SK-N-SH (cell line): ENCODE data around the gene CFAP65. TPM values are rescaled to one million over a fixed set of nuclear protein-coding genes. Genes with fewer than 3 reads are reported as not detected.

Source experiments
- CTCF ChIA-PET: fragments of 300-600, 350-600 bp; formaldehyde crosslinking; extraction: SDS; loops from one replicate; lab custom pipeline; 2021; lab: Yijun Ruan, JAX
- POLR2A ChIA-PET: fragments of 350-600 bp; sonication (Branson Sonifier 250); formaldehyde crosslinking; extraction: SDS; loops from one replicate; lab custom pipeline; 2020; ENCODE audit warnings: antibody characterized with exemption, inconsistent platforms; lab: Yijun Ruan, JAX
- DNase-seq: peaks from one replicate; pipeline ENCODE4 v3.0.0; 2012
- H2AFZ ChIP-seq: fragments of 200-600 bp; sonication (generic); 2 replicates; pipeline ENCODE4 v1.8.1; 2016; ENCODE audit warnings: antibody characterized with exemption, mild to moderate bottlenecking, low read depth
- H3F3A ChIP-seq: fragments of 200-600 bp; sonication (generic); replicated peaks from 2 replicates; pipeline ENCODE3; 2016; ENCODE audit warnings: antibody characterized with exemption, mild to moderate bottlenecking; ENCODE audit not compliant: insufficient read depth
- H3K27ac ChIP-seq, 2 experiments: fragments of 200-500 bp in 1 of 2; fragments of 200-600 bp in 1 of 2; sonication (Bioruptor generic) in 1 of 2; sonication (generic), shearing (Covaris generic) in 1 of 2; 2 replicates each; pipeline versions ENCODE4 v1.5.1 to v1.6.1; 2014 to 2016; ENCODE audit warnings: low read depth in 2 of 2, inconsistent platforms in 1 of 2, low read length in 1 of 2, mild to moderate bottlenecking in 1 of 2, mixed read lengths in 1 of 2
- H3K27me3 ChIP-seq: fragments of 200-600 bp; sonication (generic), shearing (Covaris generic); 2 replicates; pipeline ENCODE4 v1.6.1; 2016; ENCODE audit warnings: mixed run types; ENCODE audit not compliant: insufficient read depth
- H3K36me3 ChIP-seq, 2 experiments: fragments of 200-500 bp in 1 of 2; fragments of 200-600 bp in 1 of 2; sonication (Bioruptor generic) in 1 of 2; sonication (generic) in 1 of 2; replicated peaks in 1 of 2; 2 replicates each; pipeline versions ENCODE3 to v1.5.1; 2014 to 2016; ENCODE audit warnings: low read length in 1 of 2, mild to moderate bottlenecking in 1 of 2; ENCODE audit not compliant: insufficient read depth in 2 of 2, control insufficient read depth in 1 of 2
- H3K4me1 ChIP-seq, 2 experiments: fragments of 200-500 bp in 1 of 2; fragments of 200-600 bp in 1 of 2; sonication (Bioruptor generic) in 1 of 2; sonication (generic), shearing (Covaris generic) in 1 of 2; 2 replicates each; pipeline versions ENCODE4 v1.5.1 to v1.6.1; 2014 to 2016; ENCODE audit warnings: low read depth in 1 of 2, low read length in 1 of 2, mixed run types in 1 of 2; ENCODE audit not compliant: insufficient read depth in 2 of 2, control insufficient read depth in 1 of 2
- H3K4me2 ChIP-seq: fragments of 200-600 bp; sonication (generic), shearing (Covaris generic); 2 replicates; pipeline ENCODE4 v1.6.1; 2017; ENCODE audit warnings: mixed run types
- H3K4me3 ChIP-seq, 2 experiments: fragments of 200-500 bp in 1 of 2; fragments of 200-600 bp in 1 of 2; sonication (Bioruptor generic) in 1 of 2; sonication (generic), shearing (Covaris generic) in 1 of 2; 2 replicates each; pipeline versions ENCODE4 v1.5.1 to v1.8.1; 2014 to 2016; ENCODE audit warnings: low read depth in 2 of 2, inconsistent platforms in 1 of 2, low read length in 1 of 2, mild to moderate bottlenecking in 1 of 2, mixed read lengths in 1 of 2, moderate library complexity in 1 of 2
- H3K79me2 ChIP-seq: fragments of 200-600 bp; sonication (generic); 2 replicates; pipeline ENCODE4 v1.8.1; 2017; ENCODE audit warnings: mild to moderate bottlenecking; ENCODE audit not compliant: insufficient read depth
- H3K9ac ChIP-seq: fragments of 200-600 bp; sonication (generic); 2 replicates; pipeline ENCODE4 v1.6.1; 2017; ENCODE audit warnings: mixed run types
- H3K9me2 ChIP-seq: fragments of 200-600 bp; sonication (generic); 2 replicates; pipeline ENCODE4 v1.6.1; 2017; ENCODE audit warnings: mixed run types
- H3K9me3 ChIP-seq: fragments of 200-600 bp; sonication (generic); 2 replicates; pipeline ENCODE4 v1.6.1; 2017; ENCODE audit warnings: mixed run types, mild to moderate bottlenecking, moderate library complexity
- H4K20me1 ChIP-seq: fragments of 200-600 bp; sonication (generic); 2 replicates; pipeline ENCODE4 v1.6.1; 2017; ENCODE audit warnings: mild to moderate bottlenecking, mixed run types; ENCODE audit not compliant: insufficient read depth
- CHD2 ChIP-seq: fragments of 150-350 bp; IDR thresholded peaks from 2 replicates; pipeline ENCODE4 v1.6.1; 2018; ENCODE audit warnings: low read length; ENCODE audit not compliant: partially characterized antibody
- ELF1 ChIP-seq: IDR thresholded peaks from 2 replicates; pipeline ENCODE4 v1.4.0; 2012
- EP300 ChIP-seq, 2 experiments: IDR thresholded peaks; 2 replicates each; pipeline versions ENCODE4 v1.4.0 to v1.6.1; 2012; ENCODE audit warnings: borderline replicate concordance in 1 of 2, low read depth in 1 of 2, low read length in 1 of 2
- FOSL2 ChIP-seq: IDR thresholded peaks from 2 replicates; pipeline ENCODE4 v1.4.0; 2012; ENCODE audit warnings: low read depth, mild to moderate bottlenecking, moderate library complexity, borderline replicate concordance
- IRF3 ChIP-seq: fragments of 150-350 bp; IDR thresholded peaks from 2 replicates; pipeline ENCODE4 v1.6.1; 2016; ENCODE audit warnings: mild to moderate bottlenecking, low read depth, low read length
- JUND ChIP-seq: IDR thresholded peaks from 2 replicates; pipeline ENCODE4 v1.4.0; 2012
- NFIC ChIP-seq: IDR thresholded peaks from 2 replicates; pipeline ENCODE4 v1.4.0; 2012; ENCODE audit warnings: borderline replicate concordance
- NRF1 ChIP-seq: IDR thresholded peaks from 2 replicates; pipeline ENCODE4 v1.6.1; 2012; ENCODE audit warnings: low read depth, mild to moderate bottlenecking, low read length
- RAD21 ChIP-seq: IDR thresholded peaks from 2 replicates; pipeline ENCODE4 v1.6.1; 2012; ENCODE audit warnings: mild to moderate bottlenecking, low read length
- REST ChIP-seq: IDR thresholded peaks from 2 replicates; pipeline ENCODE4 v1.6.1; 2012; ENCODE audit warnings: mild to moderate bottlenecking, low read depth, low read length, moderate library complexity
- TEAD4 ChIP-seq: IDR thresholded peaks from 2 replicates; pipeline ENCODE4 v1.4.0; 2012; ENCODE audit warnings: mild to moderate bottlenecking, borderline replicate concordance; ENCODE audit not compliant: insufficient read depth
- USF1 ChIP-seq: IDR thresholded peaks from 2 replicates; pipeline ENCODE4 v1.4.0; 2012; ENCODE audit warnings: low read depth, borderline replicate concordance
- USF2 ChIP-seq: fragments of 150-350 bp; IDR thresholded peaks from 2 replicates; pipeline ENCODE4 v1.6.1; 2017; ENCODE audit warnings: antibody characterized with exemption, low read length, low read depth, borderline replicate concordance
- WGBS: methylation state at CpG from one replicate; pipeline ENCODE4 v1.1.6; 2017; ENCODE audit warnings: low lambda C conversion rate; 5-methylcytosine and 5-hydroxymethylcytosine counted together
- polyA plus RNA-seq, 3 experiments: library from polyadenylated mRNA; depleted of rRNA; stranded (reverse); fragments of >200 nt; gene quantifications; 2 replicates each; pipeline ENCODE4 v1.2.3, GENCODE V29; 2012

Gene CFAP65
- polyA plus RNA-seq, 1 of the 3 experiments (the other 2 are of a cell fraction): 0.95 TPM

- TF ChIP-seq ELF1: no peak
- TF ChIP-seq, all 33 proteins: peak for 0
Observed at GRCh38 chr2:219024059-219024458, 17.3 kb downstream of the CFAP65 start (continued).

GRCh38 chr2:219023045-219023605, 18.2 kb downstream of the CFAP65 start:
- H3K79me2 ChIP-seq: no peaks in the 10 kb centered on the region
- H3K9ac ChIP-seq: no peak overlapping the region
- peaks cover 26% of the 10 kb centered on the region for H3K27me3 ChIP-seq
- no peak overlapping the region for H3K4me2 ChIP-seq
- H2AFZ ChIP-seq: no peak overlapping the region
- ChIA-PET CTCF (interaction anchor here (1.0 to 20.3 kb wide), 7 partner anchors 7 to 132 kb away, joined by 3 to 258 read pairs (median 12); partner anchors contain the start of gene IHH), POLR2A (no interaction called here)
- peaks cover 0 to 33% of the 10 kb centered on the region in 2 experiments; a peak in 1 of 4 replicates for H3K4me1 ChIP-seq
- no peaks in the 10 kb centered on the region for H4K20me1 ChIP-seq
- no peaks in the 10 kb centered on the region for H3K9me3 ChIP-seq
- TF ChIP-seq USF1 (no peak), NRF1 (no peak), FOSL2 (no peak), EP300 (IDR thresholded peaks at IDR 0.05; ENCODE audit: borderline replicate concordance in 1 of 2, low read depth in 1 of 2, low read length in 1 of 2) (no peak), CHD2 (no peak), RAD21 (no peak), IRF3 (no peak), REST (no peak), NFIC (no peak), USF2 (no peak), JUND (no peak), TEAD4 (no peak)
- no peaks in the 10 kb centered on the region for H3K9me2 ChIP-seq
- no peak overlapping the region for H3K4me3 ChIP-seq
- WGBS: 76% methylated on average over 9 of the region's 12 CpGs
- no peaks in the 10 kb centered on the region for H3F3A ChIP-seq
- no peak overlapping the region; a peak in 1 of 4 replicates for H3K27ac ChIP-seq
- no peaks in the 10 kb centered on the region for H3K36me3 ChIP-seq
- DNase-seq: no peak
